Stimulated activated CD4-positive, alpha-beta T cell treated with anti-CD3 and anti-CD28 coated beads, Interleukin-15, amount 100 ng/mL, for 48 hours (primary cell): Measurements from ENCODE around the gene CASP12.
"Not testable (repeated sequence)": the region's sequence is repeated elsewhere in the genome, so short reads cannot be mapped to it uniquely, and the experiment has no call there.

Experiments
- DNase-seq, 2 donors: peaks; one replicate each; pipeline ENCODE4 v3.0.0-alpha.2; 2020; ENCODE audit warnings: low read depth in 2 of 2

The CASP12 gene

GRCh38 chr11:104897891-104898684 is at the start of gene CASP12:
CASP12 (minus strand) TSS chr11:104898460.
- DNase-seq = no peak

GRCh38 chr11:104946907-104947306 is 48.6 kb upstream of the CASP12 start:
- DNase-seq = peak in 1 of 2 donors; percentile 19

- DNase-seq = no peak
Observed at GRCh38 chr11:104944076-104944475, 45.8 kb upstream of the CASP12 start.

GRCh38 chr11:104943561-104943960 is 45.3 kb upstream of the CASP12 start:
- DNase-seq = no peak

GRCh38 chr11:104934594-104934993 is 36.3 kb upstream of the CASP12 start:
- DNase-seq = no peak

- DNase-seq = not testable (repeated sequence)
Observed at GRCh38 chr11:104934073-104934472, 35.8 kb upstream of the CASP12 start.

- DNase-seq = no peak
Observed at GRCh38 chr11:104928811-104929210, 30.6 kb upstream of the CASP12 start.

- no peak for DNase-seq
Observed at GRCh38 chr11:104926771-104927611, 28.7 kb upstream of the CASP12 start.

- no peak for DNase-seq
Observed at GRCh38 chr11:104925850-104926249, 27.6 kb upstream of the CASP12 start.

GRCh38 chr11:104918113-104918824 is 20.0 kb upstream of the CASP12 start:
- DNase-seq = no peak

- DNase-seq = no peak
Observed at GRCh38 chr11:104917271-104918112, 19.2 kb upstream of the CASP12 start.

- DNase-seq = no peak
Observed at GRCh38 chr11:104916442-104916841, 18.2 kb upstream of the CASP12 start.

- DNase-seq = no peak
Observed at GRCh38 chr11:104912102-104912501, 13.8 kb upstream of the CASP12 start.

- no peak for DNase-seq
Observed at GRCh38 chr11:104908186-104908531, 9.9 kb upstream of the CASP12 start.

GRCh38 chr11:104907521-104908185 is 9.4 kb upstream of the CASP12 start:
- no peak for DNase-seq

GRCh38 chr11:104905271-104905670 is 7.0 kb upstream of the CASP12 start:
- DNase-seq = no peak

- no peak for DNase-seq
Observed at GRCh38 chr11:104899226-104899625, 966 bp upstream of the CASP12 start.

- no peak for DNase-seq
Observed at GRCh38 chr11:104898685-104899013, 389 bp upstream of the CASP12 start.

GRCh38 chr11:104895634-104896033 is 2.6 kb downstream of the CASP12 start:
- DNase-seq = no peak

GRCh38 chr11:104893876-104894275 is 4.4 kb downstream of the CASP12 start:
- DNase-seq = no peak
